GM23338 (cell line): ENCODE measurements around the gene FAM168A. TPM values are rescaled to one million over a fixed set of nuclear protein-coding genes. Genes with fewer than 3 reads are reported as not detected.

Source experiments
- ATAC-seq: fragments of 200-7000 bp; cut with Tn5 transposase; 3 replicates; pipeline ENCODE4 v1.9.1; 2020
- DNase-seq: peaks from one replicate; pipeline ENCODE4 v3.0.0-alpha.2; 2015; ENCODE audit warnings: low spot score
- H2AFZ ChIP-seq: fragments of 200-600 bp; sonication (generic); 2 replicates; pipeline ENCODE4 v1.8.0; 2016; ENCODE audit warnings: antibody characterized with exemption, mild to moderate bottlenecking, moderate library complexity
- H3F3A ChIP-seq: fragments of 200-600 bp; sonication (generic); replicated peaks from 2 replicates; pipeline ENCODE4 v1.8.0; 2017; ENCODE audit warnings: antibody characterized with exemption, mixed run types, low read depth
- H3K27ac ChIP-seq: fragments of 200-600 bp; sonication (generic); 2 replicates; pipeline ENCODE4 v1.6.1; 2016; ENCODE audit warnings: low read depth
- H3K27me3 ChIP-seq: fragments of 200-600 bp; sonication (generic); 2 replicates; pipeline ENCODE4 v1.8.0; 2016; ENCODE audit warnings: mild to moderate bottlenecking, mixed run types, moderate library complexity; ENCODE audit not compliant: insufficient read depth
- H3K36me3 ChIP-seq: fragments of 200-600 bp; sonication (generic); 2 replicates; pipeline ENCODE4 v1.8.0; 2016; ENCODE audit warnings: mild to moderate bottlenecking; ENCODE audit not compliant: insufficient read depth
- H3K4me1 ChIP-seq: fragments of 200-600 bp; sonication (generic); 2 replicates; pipeline ENCODE4 v1.8.0; 2016; ENCODE audit warnings: mild to moderate bottlenecking, moderate library complexity; ENCODE audit not compliant: insufficient read depth
- H3K4me2 ChIP-seq: fragments of 200-600 bp; sonication (generic); 2 replicates; pipeline ENCODE4 v1.7.1; 2017; ENCODE audit warnings: mixed run types
- H3K4me3 ChIP-seq: fragments of 200-600 bp; sonication (generic); 2 replicates; pipeline ENCODE4 v1.6.1; 2016; ENCODE audit warnings: mixed run types
- H3K79me2 ChIP-seq: fragments of 200-600 bp; sonication (generic); replicated peaks from 2 replicates; pipeline ENCODE4 v1.8.0; 2017; ENCODE audit warnings: mild to moderate bottlenecking; ENCODE audit not compliant: insufficient read depth
- H3K9me2 ChIP-seq: fragments of 200-600 bp; sonication (generic); 2 replicates; pipeline ENCODE4 v1.8.0; 2017; ENCODE audit not compliant: insufficient read depth
- H4K20me1 ChIP-seq: fragments of 200-600 bp; sonication (generic); replicated peaks from 2 replicates; pipeline ENCODE4 v1.8.0; 2017; ENCODE audit warnings: mild to moderate bottlenecking; ENCODE audit not compliant: insufficient read depth
- H3K27ac Mint-ChIP-seq: 2 replicates; pipeline ENCODE4 v1.8.0; 2020; ENCODE audit warnings: inconsistent platforms, mild to moderate bottlenecking, moderate library complexity, mixed read lengths
- H3K27me3 Mint-ChIP-seq: 3 replicates; pipeline ENCODE4 v1.8.0; 2022; ENCODE audit warnings: low read depth, mild to moderate bottlenecking, moderate library complexity, mixed read lengths, inconsistent platforms; ENCODE audit not compliant: insufficient read depth, poor library complexity
- H3K36me3 Mint-ChIP-seq: 3 replicates; pipeline ENCODE4 v1.8.0; 2021; ENCODE audit warnings: low read depth, mild to moderate bottlenecking, inconsistent platforms, moderate library complexity, mixed read lengths
- H3K4me1 Mint-ChIP-seq: 3 replicates; pipeline ENCODE4 v1.8.0; 2020; ENCODE audit warnings: mild to moderate bottlenecking, inconsistent platforms, mixed read lengths
- H3K4me3 Mint-ChIP-seq: 3 replicates; pipeline ENCODE4 v1.8.0; 2021; ENCODE audit warnings: moderate library complexity, mild to moderate bottlenecking, inconsistent platforms, mixed read lengths
- H3K9me3 Mint-ChIP-seq: 3 replicates; pipeline ENCODE4 v1.8.0; 2020; ENCODE audit warnings: moderate library complexity, mild to moderate bottlenecking, inconsistent platforms, mixed read lengths
- CREB1 ChIP-seq: fragments of 250-450 bp; sonication (Bioruptor Pico); IDR thresholded peaks from 2 replicates; pipeline ENCODE4 v1.5.0; 2020; ENCODE audit warnings: low read depth, mild to moderate bottlenecking, moderate library complexity
- CTCF ChIP-seq, 2 experiments: fragments of 200-600 bp in 1 of 2; sonication (generic) in 1 of 2; conservative IDR thresholded peaks; 2 replicates each; pipeline versions ENCODE4 v1.5.1 to v1.6.1; 2016 to 2017; ENCODE audit warnings: antibody characterized with exemption in 2 of 2, low read depth in 2 of 2, mild to moderate bottlenecking in 2 of 2, moderate library complexity in 1 of 2
- EZH2 ChIP-seq: fragments of 200-600 bp; sonication (generic); IDR thresholded peaks from one replicate; pipeline ENCODE4 v1.8.0; 2017; ENCODE audit warnings: antibody characterized with exemption, mild to moderate bottlenecking, low read depth; ENCODE audit not compliant: unreplicated experiment
- NANOG ChIP-seq: IDR thresholded peaks from 2 replicates; pipeline ENCODE4 v1.6.1; 2016; ENCODE audit warnings: antibody characterized with exemption, borderline replicate concordance
- POLR2AphosphoS5 ChIP-seq: IDR thresholded peaks from 2 replicates; pipeline ENCODE4 v1.6.1; 2016; ENCODE audit warnings: antibody characterized with exemption, low read depth
- STAT1 ChIP-seq: IDR thresholded peaks from one replicate; pipeline ENCODE4 v1.6.1; 2016; ENCODE audit warnings: antibody characterized with exemption; ENCODE audit not compliant: unreplicated experiment
- ZNF331 ChIP-seq: fragments of 250-450 bp; sonication (Bioruptor Pico); IDR thresholded peaks from 2 replicates; pipeline ENCODE4 v1.5.0; 2020; ENCODE audit warnings: low read depth, mild to moderate bottlenecking, moderate library complexity
- ZNF462 ChIP-seq: fragments of 250-450 bp; sonication (Bioruptor Pico); IDR thresholded peaks from 2 replicates; pipeline ENCODE4 v1.5.0; 2020; ENCODE audit warnings: mild to moderate bottlenecking, moderate library complexity
- polyA plus RNA-seq: library from polyadenylated mRNA; unstranded; fragments of >200 nt; fragmentation: Nextera tagmentation; extraction: Ambion mirVana; gene quantifications from 2 replicates; pipeline ENCODE4 v1.2.1, GENCODE V29; 2016
- total RNA-seq: library from RNA; depleted of rRNA; stranded (reverse); fragments of >200 nt; shearing (Covaris generic); gene quantifications from 2 replicates; pipeline ENCODE4 v1.2.3, GENCODE V29; 2014
- TF ChIP-seq, protein P1 (sequence below): IDR thresholded peaks from one replicate; pipeline ENCODE4 v1.6.1; 2018; ENCODE audit warnings: antibody characterized with exemption; ENCODE audit not compliant: unreplicated experiment
- TF ChIP-seq, protein P2 (sequence below): IDR thresholded peaks from 2 replicates; pipeline ENCODE4 v1.6.1; 2016; ENCODE audit warnings: antibody characterized with exemption

The FAM168A gene
- total and polyA plus RNA-seq, 2 experiments from 2014 or later = 8.0 to 20.3 TPM

GRCh38 chr11:73409431-73409830, 188.5 kb downstream of the FAM168A start:
- peaks cover 11% of the 10 kb centered on the region for H3K36me3 Mint-ChIP-seq
- Histone ChIP-seq H4K20me1 (peaks cover 3% of the 10 kb centered on the region), H3K9me2 (no peaks in the 10 kb centered on the region), H3K27ac (no peak overlapping the region), H3K4me1 (no peaks in the 10 kb centered on the region), H2AFZ (no peak overlapping the region), H3K4me3 (no peak overlapping the region), H3K27me3 (no peaks in the 10 kb centered on the region), H3F3A (no peaks in the 10 kb centered on the region), H3K4me2 (no peak overlapping the region), H3K79me2 (no peaks in the 10 kb centered on the region), H3K36me3 (no peaks in the 10 kb centered on the region)
- DNase-seq = no peak
- no peak overlapping the region for H3K27ac Mint-ChIP-seq
- no peak for ATAC-seq
- no peaks in the 10 kb centered on the region for H3K4me1 Mint-ChIP-seq
- TF ChIP-seq ZNF331 (no peak), STAT1 (no peak), EZH2 (no peak), ZNF462 (CRISPR knock-in tag) (no peak), NANOG (no peak), CREB1 (CRISPR knock-in tag) (no peak), POLR2AphosphoS5 (no peak), CTCF (conservative IDR thresholded peaks at IDR 0.05; ENCODE audit: low read depth in 2 of 2) (no peak)
- TF ChIP-seq, protein P1, sequence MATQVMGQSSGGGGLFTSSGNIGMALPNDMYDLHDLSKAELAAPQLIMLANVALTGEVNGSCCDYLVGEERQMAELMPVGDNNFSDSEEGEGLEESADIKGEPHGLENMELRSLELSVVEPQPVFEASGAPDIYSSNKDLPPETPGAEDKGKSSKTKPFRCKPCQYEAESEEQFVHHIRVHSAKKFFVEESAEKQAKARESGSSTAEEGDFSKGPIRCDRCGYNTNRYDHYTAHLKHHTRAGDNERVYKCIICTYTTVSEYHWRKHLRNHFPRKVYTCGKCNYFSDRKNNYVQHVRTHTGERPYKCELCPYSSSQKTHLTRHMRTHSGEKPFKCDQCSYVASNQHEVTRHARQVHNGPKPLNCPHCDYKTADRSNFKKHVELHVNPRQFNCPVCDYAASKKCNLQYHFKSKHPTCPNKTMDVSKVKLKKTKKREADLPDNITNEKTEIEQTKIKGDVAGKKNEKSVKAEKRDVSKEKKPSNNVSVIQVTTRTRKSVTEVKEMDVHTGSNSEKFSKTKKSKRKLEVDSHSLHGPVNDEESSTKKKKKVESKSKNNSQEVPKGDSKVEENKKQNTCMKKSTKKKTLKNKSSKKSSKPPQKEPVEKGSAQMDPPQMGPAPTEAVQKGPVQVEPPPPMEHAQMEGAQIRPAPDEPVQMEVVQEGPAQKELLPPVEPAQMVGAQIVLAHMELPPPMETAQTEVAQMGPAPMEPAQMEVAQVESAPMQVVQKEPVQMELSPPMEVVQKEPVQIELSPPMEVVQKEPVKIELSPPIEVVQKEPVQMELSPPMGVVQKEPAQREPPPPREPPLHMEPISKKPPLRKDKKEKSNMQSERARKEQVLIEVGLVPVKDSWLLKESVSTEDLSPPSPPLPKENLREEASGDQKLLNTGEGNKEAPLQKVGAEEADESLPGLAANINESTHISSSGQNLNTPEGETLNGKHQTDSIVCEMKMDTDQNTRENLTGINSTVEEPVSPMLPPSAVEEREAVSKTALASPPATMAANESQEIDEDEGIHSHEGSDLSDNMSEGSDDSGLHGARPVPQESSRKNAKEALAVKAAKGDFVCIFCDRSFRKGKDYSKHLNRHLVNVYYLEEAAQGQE = no peak
- TF ChIP-seq, protein P2, sequence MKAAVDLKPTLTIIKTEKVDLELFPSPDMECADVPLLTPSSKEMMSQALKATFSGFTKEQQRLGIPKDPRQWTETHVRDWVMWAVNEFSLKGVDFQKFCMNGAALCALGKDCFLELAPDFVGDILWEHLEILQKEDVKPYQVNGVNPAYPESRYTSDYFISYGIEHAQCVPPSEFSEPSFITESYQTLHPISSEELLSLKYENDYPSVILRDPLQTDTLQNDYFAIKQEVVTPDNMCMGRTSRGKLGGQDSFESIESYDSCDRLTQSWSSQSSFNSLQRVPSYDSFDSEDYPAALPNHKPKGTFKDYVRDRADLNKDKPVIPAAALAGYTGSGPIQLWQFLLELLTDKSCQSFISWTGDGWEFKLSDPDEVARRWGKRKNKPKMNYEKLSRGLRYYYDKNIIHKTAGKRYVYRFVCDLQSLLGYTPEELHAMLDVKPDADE = no peak
- H3K4me3 Mint-ChIP-seq = no peak overlapping the region
- peaks cover 3% of the 10 kb centered on the region for H3K27me3 Mint-ChIP-seq
- no peaks in the 10 kb centered on the region for H3K9me3 Mint-ChIP-seq
